A549 (cell line): Measurements from ENCODE around the gene RPL27. TPM values are rescaled to one million over a fixed set of nuclear protein-coding genes. Genes with fewer than 3 reads are reported as not detected.

Source experiments
- ATAC-seq, 2 experiments: fragments of 200-7000 bp in 1 of 2; fragments of >200 bp in 1 of 2; cut with Nextera tagmentation in 1 of 2; cut with Tn5 transposase in 1 of 2; 3 replicates each; pipeline versions ENCODE4 v1.8.0 to v1.9.1; 2018 to 2020; ENCODE audit warnings: mild to moderate bottlenecking in 1 of 2, moderate library complexity in 1 of 2
- CTCF ChIA-PET: fragments of 300-600 bp; sonication (Branson Sonifier 250); formaldehyde crosslinking; extraction: SDS; loops from one replicate; lab custom pipeline; 2021; ENCODE audit warnings: antibody characterized with exemption, inconsistent platforms; lab: Yijun Ruan, JAX
- POLR2A ChIA-PET: fragments of 350-600 bp; formaldehyde crosslinking; extraction: SDS; loops from one replicate; lab custom pipeline; 2021; ENCODE audit warnings: antibody characterized with exemption, inconsistent platforms; lab: Yijun Ruan, JAX
- DNase-seq, 2 experiments: peaks; one replicate each; pipeline versions ENCODE4 v3.0.0 to v3.0.0-alpha.2; 2011 to 2016; ENCODE audit warnings: low read depth in 1 of 2, low spot score in 1 of 2
- FAIRE-seq: peaks from 2 replicates; lab custom pipeline; 2011; peaks lifted over from hg19 to GRCh38; lab: Jason Lieb, UNC
- H3K27ac ChIP-seq, 2 experiments: fragments of >200 bp; sonication (Bioruptor Twin); formaldehyde crosslinking; 3 replicates each; pipeline ENCODE4 v1.5.1; 2016 to 2017
- H3K4me1 ChIP-seq: fragments of >200 bp; sonication (Bioruptor Twin); formaldehyde crosslinking; 3 replicates; pipeline ENCODE4 v1.6.1; 2016
- H3K4me2 ChIP-seq: fragments of >200 bp; sonication (Bioruptor Twin); formaldehyde crosslinking; 3 replicates; pipeline ENCODE4 v1.6.1; 2016
- H3K4me3 ChIP-seq: fragments of >200 bp; sonication (Bioruptor Twin); formaldehyde crosslinking; 3 replicates; pipeline ENCODE4 v1.5.1; 2016
- H3K9me3 ChIP-seq: fragments of >200 bp; sonication (Bioruptor Twin); formaldehyde crosslinking; 3 replicates; pipeline ENCODE4 v1.6.1; 2016
- BHLHE40 ChIP-seq: IDR thresholded peaks from 2 replicates; pipeline ENCODE4 v1.6.1; 2012; ENCODE audit warnings: low read depth, low read length, inconsistent platforms
- FOXS1 ChIP-seq: fragments of 250-450 bp; sonication (Bioruptor Pico); IDR thresholded peaks from 2 replicates; pipeline ENCODE4 v1.5.0; 2020; ENCODE audit warnings: mild to moderate bottlenecking, moderate library complexity
- GATA3 ChIP-seq: IDR thresholded peaks from 2 replicates; pipeline ENCODE4 v1.6.1; 2012; ENCODE audit warnings: borderline replicate concordance
- HDAC2 ChIP-seq: fragments of 200-600 bp; sonication (generic); IDR thresholded peaks from 2 replicates; pipeline ENCODE4 v1.6.1; 2016
- MAFK ChIP-seq: fragments of 450-650 bp; IDR thresholded peaks from 2 replicates; pipeline ENCODE4 v1.6.1; 2014; ENCODE audit not compliant: partially characterized antibody
- NFE2L2 ChIP-seq: fragments of 150-350 bp; conservative IDR thresholded peaks from 2 replicates; pipeline ENCODE4 v1.6.1; 2014; ENCODE audit warnings: low read length
- NPAS2 ChIP-seq: fragments of 250-450 bp; sonication (Bioruptor Pico); IDR thresholded peaks from 2 replicates; pipeline ENCODE4 v1.8.0; 2022; ENCODE audit warnings: mild to moderate bottlenecking, moderate library complexity, borderline replicate concordance
- NR3C1 ChIP-seq: fragments of >200 bp; sonication (Bioruptor Twin); formaldehyde crosslinking; IDR thresholded peaks from 3 replicates; pipeline ENCODE4 v1.6.1; 2017
- PHF8 ChIP-seq: fragments of 200-600 bp; sonication (generic); IDR thresholded peaks from 2 replicates; pipeline ENCODE4 v1.6.1; 2016; ENCODE audit warnings: low read depth, mild to moderate bottlenecking, antibody characterized with exemption, moderate library complexity, borderline replicate concordance
- POLR2A ChIP-seq: IDR thresholded peaks from 2 replicates; pipeline ENCODE4 v1.6.1; 2012; ENCODE audit warnings: mild to moderate bottlenecking, low read length
- RARB ChIP-seq: fragments of 250-450 bp; sonication (Bioruptor Pico); IDR thresholded peaks from 2 replicates; pipeline ENCODE4 v1.8.0; 2021; ENCODE audit warnings: mild to moderate bottlenecking, moderate library complexity
- RCOR1 ChIP-seq: fragments of 150-350 bp; IDR thresholded peaks from 2 replicates; pipeline ENCODE4 v1.6.1; 2014; ENCODE audit warnings: antibody characterized with exemption, low read length, low read depth
- RNF2 ChIP-seq: fragments of 200-600 bp; sonication (generic); IDR thresholded peaks from 2 replicates; pipeline ENCODE4 v1.6.1; 2016; ENCODE audit warnings: low read depth, mild to moderate bottlenecking, antibody characterized with exemption, moderate library complexity, borderline replicate concordance
- WGBS: methylation state at CpG from one replicate; pipeline ENCODE4 v1.1.6; 2017; ENCODE audit errors: missing lambda C conversion rate; 5-methylcytosine and 5-hydroxymethylcytosine counted together
- polyA plus RNA-seq, 4 experiments: library from polyadenylated mRNA; depleted of rRNA in 3 of 4; stranded (reverse); fragments of >200 nt; fragmentation: RNase III in 1 of 4; extraction: RNeasy Plus Mini Kit Qiagen cat#74134 plus additional on column Dnase treatment in 1 of 4; gene quantifications; 2 replicates in 3 of 4; 3 replicates in 1 of 4; pipeline ENCODE4 v1.2.3, GENCODE V29; 2011 to 2017
- small RNA-seq, 6 experiments: library from RNA; depleted of rRNA; stranded (forward); fragments of <200 nt; gene quantifications; one replicate each; pipeline ENCODE3, GENCODE V24; 2012
- TF ChIP-seq, protein P1 (sequence below): fragments of >200 bp; sonication (Bioruptor Twin); formaldehyde crosslinking; IDR thresholded peaks from 3 replicates; pipeline ENCODE4 v1.6.1; 2016
- TF ChIP-seq, protein P2 (sequence below): IDR thresholded peaks from 2 replicates; pipeline ENCODE4 v1.6.1; 2012
- TF ChIP-seq, protein P3 (sequence below): fragments of 250-450 bp; sonication (Bioruptor Pico); IDR thresholded peaks from 2 replicates; pipeline ENCODE4 v1.5.0; 2020; ENCODE audit warnings: low read depth, mild to moderate bottlenecking, moderate library complexity
- TF ChIP-seq, protein P4 (sequence below): IDR thresholded peaks from 2 replicates; pipeline ENCODE4 v1.6.1; 2012
- TF ChIP-seq, protein P5 (sequence below): fragments of >200 bp; sonication (Bioruptor Twin); formaldehyde crosslinking; IDR thresholded peaks from 2 replicates; pipeline ENCODE4 v1.6.1; 2016
- TF ChIP-seq, protein P6 (sequence below): IDR thresholded peaks from 2 replicates; pipeline ENCODE4 v1.6.1; 2012; ENCODE audit warnings: low read depth, borderline replicate concordance
- TF ChIP-seq, protein P7 (sequence below): fragments of 150-350 bp; IDR thresholded peaks from 2 replicates; pipeline ENCODE4 v1.6.1; 2014; ENCODE audit warnings: low read depth, mild to moderate bottlenecking, low read length

The RPL27 gene
- polyA plus RNA-seq, 2 of the 4 experiments (the other 2 are of a cell fraction), result 2,894 to 5,746 TPM

DNA sequence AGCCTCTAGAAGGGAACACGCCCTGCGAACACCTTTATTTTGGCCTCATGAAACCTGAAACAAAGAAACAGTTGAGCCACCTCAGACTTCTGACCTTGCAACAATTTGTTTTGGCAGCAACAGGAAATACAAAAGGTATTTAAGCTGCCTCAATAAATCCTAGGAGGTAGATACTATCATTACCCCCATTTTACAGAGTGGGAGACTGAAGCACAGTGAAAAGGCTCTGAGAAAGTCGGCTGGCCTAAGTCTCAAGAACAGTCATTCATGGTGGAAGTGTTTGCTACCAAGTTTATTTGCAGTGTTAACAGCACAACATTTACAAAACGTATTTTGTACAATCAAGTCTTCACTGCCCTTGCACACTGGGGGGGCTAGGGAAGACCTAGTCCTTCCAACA lies 45.8 kb downstream of the RPL27 start:
- CTCF ChIA-PET, result interaction anchor here (1.4 to 3.3 kb wide), 3 partner anchors 20 to 45 kb away, joined by 3 to 16 read pairs (median 4); partner anchors contain the start of genes RND2 and RPL27
- no peak for FAIRE-seq

DNA sequence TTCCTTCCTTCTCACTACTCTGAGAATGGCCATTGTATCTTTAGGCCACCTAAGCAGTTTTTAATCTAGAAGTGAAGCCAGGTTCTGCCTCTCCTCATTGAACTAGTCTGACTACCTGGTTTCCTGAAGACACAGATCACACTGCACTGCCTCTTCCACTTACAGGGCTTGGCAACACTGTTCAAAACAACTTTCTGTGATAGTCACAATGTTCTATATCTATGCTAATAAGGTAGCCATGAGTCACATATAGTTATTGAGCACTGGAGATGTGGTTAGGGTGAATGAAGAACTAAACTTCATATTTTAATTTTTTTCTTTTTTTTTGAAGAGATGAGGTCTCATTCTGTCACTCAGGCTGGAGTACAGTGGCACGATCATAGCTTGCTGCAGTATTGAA lies 53.8 kb downstream of the RPL27 start:
- POLR2A ChIA-PET, result no interaction called here
- H3K4me3 ChIP-seq, result no peak overlapping the region
- FAIRE-seq (no peak), DNase-seq (no peak), ATAC-seq (no peak)
- WGBS, result 97% methylated on average over 1 of the region's 1 CpG
- CTCF ChIA-PET, result interaction anchor here (0.9 kb wide), 1 partner anchor 16 kb away, joined by 3 read pairs; no protein-coding TSS in a partner anchor
- H3K4me2 ChIP-seq, result no peak overlapping the region
- no peaks in the 10 kb centered on the region for H3K4me1 ChIP-seq
- H3K27ac ChIP-seq, result no peak overlapping the region
- no peaks in the 10 kb centered on the region for H3K9me3 ChIP-seq
- TF ChIP-seq, protein P1, sequence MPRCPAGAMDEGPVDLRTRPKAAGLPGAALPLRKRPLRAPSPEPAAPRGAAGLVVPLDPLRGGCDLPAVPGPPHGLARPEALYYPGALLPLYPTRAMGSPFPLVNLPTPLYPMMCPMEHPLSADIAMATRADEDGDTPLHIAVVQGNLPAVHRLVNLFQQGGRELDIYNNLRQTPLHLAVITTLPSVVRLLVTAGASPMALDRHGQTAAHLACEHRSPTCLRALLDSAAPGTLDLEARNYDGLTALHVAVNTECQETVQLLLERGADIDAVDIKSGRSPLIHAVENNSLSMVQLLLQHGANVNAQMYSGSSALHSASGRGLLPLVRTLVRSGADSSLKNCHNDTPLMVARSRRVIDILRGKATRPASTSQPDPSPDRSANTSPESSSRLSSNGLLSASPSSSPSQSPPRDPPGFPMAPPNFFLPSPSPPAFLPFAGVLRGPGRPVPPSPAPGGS, result no peak
- TF ChIP-seq HDAC2 (no peak), RCOR1 (no peak)
- TF ChIP-seq, protein P2, sequence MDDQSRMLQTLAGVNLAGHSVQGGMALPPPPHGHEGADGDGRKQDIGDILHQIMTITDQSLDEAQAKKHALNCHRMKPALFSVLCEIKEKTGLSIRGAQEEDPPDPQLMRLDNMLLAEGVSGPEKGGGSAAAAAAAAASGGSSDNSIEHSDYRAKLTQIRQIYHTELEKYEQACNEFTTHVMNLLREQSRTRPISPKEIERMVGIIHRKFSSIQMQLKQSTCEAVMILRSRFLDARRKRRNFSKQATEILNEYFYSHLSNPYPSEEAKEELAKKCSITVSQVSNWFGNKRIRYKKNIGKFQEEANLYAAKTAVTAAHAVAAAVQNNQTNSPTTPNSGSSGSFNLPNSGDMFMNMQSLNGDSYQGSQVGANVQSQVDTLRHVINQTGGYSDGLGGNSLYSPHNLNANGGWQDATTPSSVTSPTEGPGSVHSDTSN, result no peak
- TF ChIP-seq, protein P3, sequence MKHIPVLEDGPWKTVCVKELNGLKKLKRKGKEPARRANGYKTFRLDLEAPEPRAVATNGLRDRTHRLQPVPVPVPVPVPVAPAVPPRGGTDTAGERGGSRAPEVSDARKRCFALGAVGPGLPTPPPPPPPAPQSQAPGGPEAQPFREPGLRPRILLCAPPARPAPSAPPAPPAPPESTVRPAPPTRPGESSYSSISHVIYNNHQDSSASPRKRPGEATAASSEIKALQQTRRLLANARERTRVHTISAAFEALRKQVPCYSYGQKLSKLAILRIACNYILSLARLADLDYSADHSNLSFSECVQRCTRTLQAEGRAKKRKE, result no peak

More for the DNA sequence above, 45.8 kb downstream of the RPL27 start:
- WGBS, result 89% methylated on average over 4 of the region's 4 CpGs
- H3K9me3 ChIP-seq, result no peaks in the 10 kb centered on the region
- DNase-seq (no peak), ATAC-seq (no peak)
- TF ChIP-seq GATA3, result no peak
- TF ChIP-seq MAFK, result no peak
- TF ChIP-seq, protein P4, sequence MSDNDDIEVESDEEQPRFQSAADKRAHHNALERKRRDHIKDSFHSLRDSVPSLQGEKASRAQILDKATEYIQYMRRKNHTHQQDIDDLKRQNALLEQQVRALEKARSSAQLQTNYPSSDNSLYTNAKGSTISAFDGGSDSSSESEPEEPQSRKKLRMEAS, result no peak
- TF ChIP-seq PHF8, result no peak
- no peak for TF ChIP-seq POLR2A
- TF ChIP-seq BHLHE40, result no peak
- TF ChIP-seq RARB (CRISPR knock-in tag), result no peak
- TF ChIP-seq RNF2, result no peak
- TF ChIP-seq, protein P5, sequence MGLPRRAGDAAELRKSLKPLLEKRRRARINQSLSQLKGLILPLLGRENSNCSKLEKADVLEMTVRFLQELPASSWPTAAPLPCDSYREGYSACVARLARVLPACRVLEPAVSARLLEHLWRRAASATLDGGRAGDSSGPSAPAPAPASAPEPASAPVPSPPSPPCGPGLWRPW, result no peak
- TF ChIP-seq NR3C1, result no peak
- TF ChIP-seq FOXS1 (CRISPR knock-in tag), result no peak
- no peak for TF ChIP-seq NFE2L2
- TF ChIP-seq, protein P6, sequence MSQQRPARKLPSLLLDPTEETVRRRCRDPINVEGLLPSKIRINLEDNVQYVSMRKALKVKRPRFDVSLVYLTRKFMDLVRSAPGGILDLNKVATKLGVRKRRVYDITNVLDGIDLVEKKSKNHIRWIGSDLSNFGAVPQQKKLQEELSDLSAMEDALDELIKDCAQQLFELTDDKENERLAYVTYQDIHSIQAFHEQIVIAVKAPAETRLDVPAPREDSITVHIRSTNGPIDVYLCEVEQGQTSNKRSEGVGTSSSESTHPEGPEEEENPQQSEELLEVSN, result no peak
- TF ChIP-seq NPAS2, result no peak
- TF ChIP-seq, protein P7, sequence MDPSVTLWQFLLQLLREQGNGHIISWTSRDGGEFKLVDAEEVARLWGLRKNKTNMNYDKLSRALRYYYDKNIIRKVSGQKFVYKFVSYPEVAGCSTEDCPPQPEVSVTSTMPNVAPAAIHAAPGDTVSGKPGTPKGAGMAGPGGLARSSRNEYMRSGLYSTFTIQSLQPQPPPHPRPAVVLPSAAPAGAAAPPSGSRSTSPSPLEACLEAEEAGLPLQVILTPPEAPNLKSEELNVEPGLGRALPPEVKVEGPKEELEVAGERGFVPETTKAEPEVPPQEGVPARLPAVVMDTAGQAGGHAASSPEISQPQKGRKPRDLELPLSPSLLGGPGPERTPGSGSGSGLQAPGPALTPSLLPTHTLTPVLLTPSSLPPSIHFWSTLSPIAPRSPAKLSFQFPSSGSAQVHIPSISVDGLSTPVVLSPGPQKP, result no peak
- POLR2A ChIA-PET, result no interaction called here
- H3K4me1 ChIP-seq, result no peaks in the 10 kb centered on the region
- no peak overlapping the region for H3K4me2 ChIP-seq
- no peak overlapping the region for H3K4me3 ChIP-seq
- H3K27ac ChIP-seq, result no peak overlapping the region

Small RNAs within 50 kb of the gene (small RNA-seq; reads per million reads assigned to genes)
- gene AARSD1, result 0 to 2.5 (median 0.12) reads per million in 6 experiments

Other genes starting within 250 kb of the RPL27 start
- gene RAMP2, start 237.2 kb upstream of the RPL27 start, polyA plus RNA-seq (2011; rRNA removed), result 0.49 and 1.2 TPM in 2 replicates
- gene RAMP2, start 237.2 kb upstream of the RPL27 start, polyA plus RNA-seq (2017; fragmentation: RNase III; extraction: RNeasy Plus Mini Kit Qiagen cat#74134 plus additional on column Dnase treatment), result 0.30 to 1.0 TPM (median 0.87 TPM) in 3 replicates
- gene VPS25, start 225.0 kb upstream of the RPL27 start, polyA plus RNA-seq (2011; rRNA removed), result 143 and 173 TPM in 2 replicates
- gene VPS25, start 225.0 kb upstream of the RPL27 start, polyA plus RNA-seq (2017; fragmentation: RNase III; extraction: RNeasy Plus Mini Kit Qiagen cat#74134 plus additional on column Dnase treatment), result 118 to 132 TPM (median 119 TPM) in 3 replicates
- gene WNK4, start 217.8 kb upstream of the RPL27 start, polyA plus RNA-seq (2011; rRNA removed), result 1.1 and 1.6 TPM in 2 replicates
- 1.3 to 1.5 TPM (median 1.5 TPM) in 3 replicates for gene WNK4, start 217.8 kb upstream of the RPL27 start, polyA plus RNA-seq (2017; fragmentation: RNase III; extraction: RNeasy Plus Mini Kit Qiagen cat#74134 plus additional on column Dnase treatment)
- gene COA3, start 199.7 kb upstream of the RPL27 start, polyA plus RNA-seq (2011; rRNA removed), result 126 and 170 TPM in 2 replicates
- gene COA3, start 199.7 kb upstream of the RPL27 start, polyA plus RNA-seq (2017; fragmentation: RNase III; extraction: RNeasy Plus Mini Kit Qiagen cat#74134 plus additional on column Dnase treatment), result 127 to 131 TPM (median 130 TPM) in 3 replicates
- 0.06 and 0.07 TPM in 2 replicates for gene CNTD1, start 199.6 kb upstream of the RPL27 start, polyA plus RNA-seq (2011; rRNA removed)
- gene CNTD1, start 199.6 kb upstream of the RPL27 start, polyA plus RNA-seq (2017; fragmentation: RNase III; extraction: RNeasy Plus Mini Kit Qiagen cat#74134 plus additional on column Dnase treatment), result 0.10 to 0.47 TPM (median 0.17 TPM) in 3 replicates
- gene BECN1, start 174.1 kb upstream of the RPL27 start, polyA plus RNA-seq (2011; rRNA removed), result 125 and 138 TPM in 2 replicates
- 98.9 to 103 TPM (median 99.8 TPM) in 3 replicates for gene BECN1, start 174.1 kb upstream of the RPL27 start, polyA plus RNA-seq (2017; fragmentation: RNase III; extraction: RNeasy Plus Mini Kit Qiagen cat#74134 plus additional on column Dnase treatment)
- 220 and 257 TPM in 2 replicates for gene PSME3, start 165.0 kb upstream of the RPL27 start, polyA plus RNA-seq (2011; rRNA removed)
- gene PSME3, start 165.0 kb upstream of the RPL27 start, polyA plus RNA-seq (2017; fragmentation: RNase III; extraction: RNeasy Plus Mini Kit Qiagen cat#74134 plus additional on column Dnase treatment), result 214 to 241 TPM (median 223 TPM) in 3 replicates
- 2.7 and 3.0 TPM in 2 replicates for gene AOC2, start 153.8 kb upstream of the RPL27 start, polyA plus RNA-seq (2011; rRNA removed)
- gene AOC2, start 153.8 kb upstream of the RPL27 start, polyA plus RNA-seq (2017; fragmentation: RNase III; extraction: RNeasy Plus Mini Kit Qiagen cat#74134 plus additional on column Dnase treatment), result 1.7 to 1.9 TPM (median 1.8 TPM) in 3 replicates
- 1.4 and 1.6 TPM in 2 replicates for gene AOC3, start 147.2 kb upstream of the RPL27 start, polyA plus RNA-seq (2011; rRNA removed)
- gene AOC3, start 147.2 kb upstream of the RPL27 start, polyA plus RNA-seq (2017; fragmentation: RNase III; extraction: RNeasy Plus Mini Kit Qiagen cat#74134 plus additional on column Dnase treatment), result 0.79 to 1.1 TPM (median 0.97 TPM) in 3 replicates
- gene G6PC1, start 97.6 kb upstream of the RPL27 start, polyA plus RNA-seq (2011; rRNA removed), result not detected in 2 replicates
- not detected in 3 replicates for gene G6PC1, start 97.6 kb upstream of the RPL27 start, polyA plus RNA-seq (2017; fragmentation: RNase III; extraction: RNeasy Plus Mini Kit Qiagen cat#74134 plus additional on column Dnase treatment)
- gene AARSD1, start 34.0 kb upstream of the RPL27 start, polyA plus RNA-seq (2011; rRNA removed), result 56.9 and 66.6 TPM in 2 replicates
- 70.7 to 82.0 TPM (median 73.0 TPM) in 3 replicates for gene AARSD1, start 34.0 kb upstream of the RPL27 start, polyA plus RNA-seq (2017; fragmentation: RNase III; extraction: RNeasy Plus Mini Kit Qiagen cat#74134 plus additional on column Dnase treatment)
- gene PTGES3L, start 18.3 kb upstream of the RPL27 start, polyA plus RNA-seq (2011; rRNA removed), result 1.0 and 1.8 TPM in 2 replicates
- gene PTGES3L, start 18.3 kb upstream of the RPL27 start, polyA plus RNA-seq (2017; fragmentation: RNase III; extraction: RNeasy Plus Mini Kit Qiagen cat#74134 plus additional on column Dnase treatment), result 2.7 to 3.5 TPM (median 3.2 TPM) in 3 replicates
- gene RUNDC1, start 17.9 kb upstream of the RPL27 start, polyA plus RNA-seq (2011; rRNA removed), result 19.1 and 21.4 TPM in 2 replicates
- 18.7 to 19.7 TPM (median 19.5 TPM) in 3 replicates for gene RUNDC1, start 17.9 kb upstream of the RPL27 start, polyA plus RNA-seq (2017; fragmentation: RNase III; extraction: RNeasy Plus Mini Kit Qiagen cat#74134 plus additional on column Dnase treatment)
- 20.2 and 21.3 TPM in 2 replicates for gene IFI35, start 8.4 kb downstream of the RPL27 start, polyA plus RNA-seq (2011; rRNA removed)
- 10.6 to 12.9 TPM (median 10.8 TPM) in 3 replicates for gene IFI35, start 8.4 kb downstream of the RPL27 start, polyA plus RNA-seq (2017; fragmentation: RNase III; extraction: RNeasy Plus Mini Kit Qiagen cat#74134 plus additional on column Dnase treatment)
- 167 and 169 TPM in 2 replicates for gene VAT1, start 24.0 kb downstream of the RPL27 start, polyA plus RNA-seq (2011; rRNA removed)
- 117 to 153 TPM (median 149 TPM) in 3 replicates for gene VAT1, start 24.0 kb downstream of the RPL27 start, polyA plus RNA-seq (2017; fragmentation: RNase III; extraction: RNeasy Plus Mini Kit Qiagen cat#74134 plus additional on column Dnase treatment)
- 0.19 and 0.33 TPM in 2 replicates for gene RND2, start 26.8 kb downstream of the RPL27 start, polyA plus RNA-seq (2011; rRNA removed)
- 0.14 to 0.37 TPM (median 0.28 TPM) in 3 replicates for gene RND2, start 26.8 kb downstream of the RPL27 start, polyA plus RNA-seq (2017; fragmentation: RNase III; extraction: RNeasy Plus Mini Kit Qiagen cat#74134 plus additional on column Dnase treatment)
- 62.5 and 71.8 TPM in 2 replicates for gene BRCA1, start 126.9 kb downstream of the RPL27 start, polyA plus RNA-seq (2011; rRNA removed)
- 41.0 to 45.5 TPM (median 41.6 TPM) in 3 replicates for gene BRCA1, start 126.9 kb downstream of the RPL27 start, polyA plus RNA-seq (2017; fragmentation: RNase III; extraction: RNeasy Plus Mini Kit Qiagen cat#74134 plus additional on column Dnase treatment)
- gene NBR1, start 172.8 kb downstream of the RPL27 start, polyA plus RNA-seq (2011; rRNA removed), result 86.8 and 103 TPM in 2 replicates
- gene NBR1, start 172.8 kb downstream of the RPL27 start, polyA plus RNA-seq (2017; fragmentation: RNase III; extraction: RNeasy Plus Mini Kit Qiagen cat#74134 plus additional on column Dnase treatment), result 40.6 to 46.9 TPM (median 41.8 TPM) in 3 replicates
- gene TMEM106A, start 213.5 kb downstream of the RPL27 start, polyA plus RNA-seq (2011; rRNA removed), result 2.6 and 3.5 TPM in 2 replicates
- gene TMEM106A, start 213.5 kb downstream of the RPL27 start, polyA plus RNA-seq (2017; fragmentation: RNase III; extraction: RNeasy Plus Mini Kit Qiagen cat#74134 plus additional on column Dnase treatment), result 1.1 to 1.7 TPM (median 1.2 TPM) in 3 replicates
- not detected in 2 replicates for gene CCDC200, start 230.2 kb downstream of the RPL27 start, polyA plus RNA-seq (2011; rRNA removed)
- gene CCDC200, start 230.2 kb downstream of the RPL27 start, polyA plus RNA-seq (2017; fragmentation: RNase III; extraction: RNeasy Plus Mini Kit Qiagen cat#74134 plus additional on column Dnase treatment), result not detected in 3 replicates
- gene RNU2-1, start 235.6 kb downstream of the RPL27 start, polyA plus RNA-seq (2011; rRNA removed), result not detected in 2 replicates
- not detected in 3 replicates for gene RNU2-1, start 235.6 kb downstream of the RPL27 start, polyA plus RNA-seq (2017; fragmentation: RNase III; extraction: RNeasy Plus Mini Kit Qiagen cat#74134 plus additional on column Dnase treatment)